H9 (cell line): ENCODE results near the gene CAND2. TPM values are rescaled to one million over a fixed set of nuclear protein-coding genes. Genes with fewer than 3 reads are reported as not detected.

Experiments used
- DNase-seq: peaks from one replicate; pipeline ENCODE4 v3.0.0-alpha.2; 2017
- H2AFZ ChIP-seq: one replicate; pipeline ENCODE4 v1.6.1; 2013; ENCODE audit warnings: mild to moderate bottlenecking, low read length, control low read depth, moderate library complexity
- H2AK5ac ChIP-seq: 2 replicates; pipeline ENCODE4 v1.6.1; 2013; ENCODE audit warnings: low read length, control low read depth, mixed read lengths; ENCODE audit not compliant: insufficient read length
- H2BK120ac ChIP-seq: one replicate; pipeline ENCODE4 v1.6.1; 2013; ENCODE audit warnings: low read depth, mild to moderate bottlenecking, low read length, control low read depth, inconsistent platforms; ENCODE audit not compliant: poor library complexity, severe bottlenecking
- H2BK12ac ChIP-seq: 2 replicates; pipeline ENCODE4 v1.6.1; 2013; ENCODE audit warnings: low read length, control low read depth, mixed read lengths, low read depth; ENCODE audit not compliant: insufficient read length
- H2BK15ac ChIP-seq: 2 replicates; pipeline ENCODE4 v1.6.1; 2013; ENCODE audit warnings: low read depth, low read length, control low read depth
- H2BK20ac ChIP-seq: one replicate; pipeline ENCODE4 v1.6.1; 2013; ENCODE audit warnings: low read depth, mild to moderate bottlenecking, low read length, control low read depth, inconsistent platforms; ENCODE audit not compliant: poor library complexity, severe bottlenecking
- H2BK5ac ChIP-seq: 2 replicates; pipeline ENCODE4 v1.6.1; 2013; ENCODE audit warnings: low read length, control low read depth, mixed read lengths; ENCODE audit not compliant: insufficient read length
- H3K14ac ChIP-seq: 2 replicates; pipeline ENCODE4 v1.6.1; 2013; ENCODE audit warnings: low read length, control low read depth; ENCODE audit not compliant: insufficient read depth
- H3K18ac ChIP-seq: 2 replicates; pipeline ENCODE4 v1.6.1; 2013; ENCODE audit warnings: low read depth, mild to moderate bottlenecking, mixed read lengths, low read length, control low read depth; ENCODE audit not compliant: insufficient read length
- H3K23ac ChIP-seq: 2 replicates; pipeline ENCODE4 v1.6.1; 2013; ENCODE audit warnings: low read length, control low read depth, mixed read lengths, low read depth; ENCODE audit not compliant: insufficient read length
- H3K23me2 ChIP-seq: 2 replicates; pipeline ENCODE4 v1.6.1; 2013; ENCODE audit warnings: low read depth, mild to moderate bottlenecking, mixed read lengths, low read length, control low read depth; ENCODE audit not compliant: insufficient read length, poor library complexity, severe bottlenecking
- H3K27ac ChIP-seq: 2 replicates; pipeline ENCODE4 v1.5.1; 2013; ENCODE audit warnings: low read length, control low read depth, mixed read lengths, low read depth; ENCODE audit not compliant: insufficient read length
- H3K27me3 ChIP-seq: 2 replicates; pipeline ENCODE4 v1.6.1; 2013; ENCODE audit warnings: low read length, control low read depth, inconsistent platforms; ENCODE audit not compliant: insufficient read depth
- H3K4ac ChIP-seq: 2 replicates; pipeline ENCODE4 v1.6.1; 2013; ENCODE audit warnings: low read depth, mild to moderate bottlenecking, control low read depth, inconsistent platforms, low read length, moderate library complexity
- H3K4me1 ChIP-seq: 2 replicates; pipeline ENCODE4 v1.6.1; 2013; ENCODE audit warnings: low read length, control low read depth, inconsistent platforms; ENCODE audit not compliant: insufficient read depth
- H3K4me2 ChIP-seq: 2 replicates; pipeline ENCODE4 v1.6.1; 2013; ENCODE audit warnings: low read length, control low read depth, mixed read lengths; ENCODE audit not compliant: insufficient read length, insufficient read depth
- H3K56ac ChIP-seq: 2 replicates; pipeline ENCODE4 v1.6.1; 2013; ENCODE audit warnings: low read depth, mild to moderate bottlenecking, mixed read lengths, low read length, control low read depth; ENCODE audit not compliant: insufficient read length
- H3K79me1 ChIP-seq: 2 replicates; pipeline ENCODE4 v1.6.1; 2013; ENCODE audit warnings: low read depth, mild to moderate bottlenecking, moderate library complexity, low read length, control low read depth, inconsistent platforms; ENCODE audit not compliant: insufficient read depth, poor library complexity, severe bottlenecking
- H3K79me2 ChIP-seq: 2 replicates; pipeline ENCODE4 v1.6.1; 2013; ENCODE audit warnings: low read length, control low read depth, inconsistent platforms; ENCODE audit not compliant: insufficient read depth
- H3K9ac ChIP-seq: 2 replicates; pipeline ENCODE4 v1.6.1; 2013; ENCODE audit warnings: low read length, control low read depth, mixed read lengths; ENCODE audit not compliant: insufficient read length; ENCODE audit errors: extremely low read depth
- H3K9me3 ChIP-seq: one replicate; pipeline ENCODE4 v1.6.1; 2013; ENCODE audit warnings: low read depth, low read length, inconsistent platforms; ENCODE audit not compliant: control insufficient read depth
- H3T11ph ChIP-seq: one replicate; pipeline ENCODE4 v1.6.1; 2013; ENCODE audit warnings: mild to moderate bottlenecking, low read length, control low read depth, inconsistent platforms
- H4K20me1 ChIP-seq: one replicate; pipeline ENCODE4 v1.6.1; 2013; ENCODE audit not compliant: control insufficient read depth, insufficient read length, insufficient read depth
- H4K5ac ChIP-seq: 2 replicates; pipeline ENCODE4 v1.6.1; 2013; ENCODE audit warnings: low read depth, mild to moderate bottlenecking, mixed read lengths, low read length, control low read depth; ENCODE audit not compliant: insufficient read length
- H4K8ac ChIP-seq: replicated peaks from 2 replicates; pipeline ENCODE4 v1.6.1; 2013; ENCODE audit warnings: low read length, control low read depth, mixed read lengths, low read depth; ENCODE audit not compliant: insufficient read length
- H4K91ac ChIP-seq: 2 replicates; pipeline ENCODE4 v1.6.1; 2013; ENCODE audit warnings: low read depth, mild to moderate bottlenecking, moderate library complexity, mixed read lengths, low read length, control low read depth; ENCODE audit not compliant: insufficient read length
- H3K27ac Mint-ChIP-seq, 3 experiments: 2 replicates in 2 of 3; 3 replicates in 1 of 3; pipeline ENCODE4 v1.8.0; 2020 to 2021; ENCODE audit warnings: mixed read lengths in 3 of 3, mild to moderate bottlenecking in 1 of 3, moderate library complexity in 1 of 3
- H3K27me3 Mint-ChIP-seq: 2 replicates; pipeline ENCODE4 v1.8.0; 2021; ENCODE audit warnings: low read depth, mild to moderate bottlenecking, moderate library complexity, mixed read lengths
- H3K36me3 Mint-ChIP-seq, 3 experiments: 2 replicates in 2 of 3; 3 replicates in 1 of 3; pipeline ENCODE4 v1.8.0; 2020 to 2021; ENCODE audit warnings: low read depth in 3 of 3, mixed read lengths in 3 of 3; ENCODE audit not compliant: insufficient read depth in 1 of 3
- H3K4me1 Mint-ChIP-seq, 2 experiments: 2 replicates each; pipeline ENCODE4 v1.8.0; 2020; ENCODE audit warnings: mixed read lengths in 2 of 2
- H3K4me3 Mint-ChIP-seq, 2 experiments: 2 replicates in 1 of 2; 3 replicates in 1 of 2; pipeline ENCODE4 v1.8.0; 2020 to 2021; ENCODE audit warnings: mild to moderate bottlenecking in 2 of 2, mixed read lengths in 2 of 2, moderate library complexity in 1 of 2
- H3K9me3 Mint-ChIP-seq, 2 experiments: 2 replicates in 1 of 2; 3 replicates in 1 of 2; pipeline ENCODE4 v1.8.0; 2020; ENCODE audit warnings: mild to moderate bottlenecking in 2 of 2, mixed read lengths in 2 of 2, moderate library complexity in 1 of 2
- CTCF ChIP-seq: fragments of 200-600 bp; sonication (generic); conservative IDR thresholded peaks from 3 replicates; pipeline ENCODE4 v1.8.0; 2021; ENCODE audit warnings: antibody characterized with exemption, mild to moderate bottlenecking
- WGBS: extraction: QIAGEN DNeasy Blood & Tissue Kit; methylation state at CpG from one replicate; pipeline ENCODE4 v1.1.7; 2013; ENCODE audit warnings: missing lambda C conversion rate, low lambda C conversion rate, mixed read lengths; ENCODE audit not compliant: insufficient read length; ENCODE audit errors: extremely low coverage; 5-methylcytosine and 5-hydroxymethylcytosine counted together
- total RNA-seq: library from RNA; stranded (reverse); gene quantifications from 2 replicates; pipeline ENCODE4 v1.2.1, GENCODE V29; 2021

Gene CAND2
- total RNA-seq, 1 experiment from 2014 or later = 10.7 TPM

GRCh38 chr3:12752809-12753208, 43.7 kb upstream of the CAND2 start:
- H3K14ac ChIP-seq = no peak overlapping the region
- H3K27ac ChIP-seq = no peak overlapping the region
- Mint-ChIP-seq H3K4me3 (no peak overlapping the region), H3K4me1 (no peaks in the 10 kb centered on the region), H3K27ac (no peak overlapping the region), H3K27me3 (no peaks in the 10 kb centered on the region), H3K9me3 (no peaks in the 10 kb centered on the region), H3K36me3 (no peaks in the 10 kb centered on the region)
- no peak overlapping the region for H3K4me2 ChIP-seq
- H2BK20ac ChIP-seq = no peak overlapping the region
- no peak overlapping the region for H2BK12ac ChIP-seq
- no peak overlapping the region for H2AK5ac ChIP-seq
- H3K4ac ChIP-seq = no peak overlapping the region
- no CpG with 5 or more reads among the region's 2 CpGs for WGBS
- no peak overlapping the region for H2BK120ac ChIP-seq
- H2BK5ac ChIP-seq = no peak overlapping the region
- no peaks in the 10 kb centered on the region for H3K4me1 ChIP-seq
- DNase-seq = no peak
- H3K79me2 ChIP-seq = no peaks in the 10 kb centered on the region
- no peak overlapping the region for H4K5ac ChIP-seq
- no peak overlapping the region for H4K8ac ChIP-seq
- no peaks in the 10 kb centered on the region for H4K20me1 ChIP-seq
- no peak overlapping the region for H3K18ac ChIP-seq
- no peak for TF ChIP-seq CTCF
- no peak overlapping the region for H2BK15ac ChIP-seq
- no peaks in the 10 kb centered on the region for H3K23me2 ChIP-seq
- no peaks in the 10 kb centered on the region for H3K27me3 ChIP-seq
- H3T11ph ChIP-seq = no peak overlapping the region
- H3K56ac ChIP-seq = no peak overlapping the region
- H3K9ac ChIP-seq = no peak overlapping the region
- no peak overlapping the region for H3K23ac ChIP-seq
- no peaks in the 10 kb centered on the region for H3K9me3 ChIP-seq
- H3K79me1 ChIP-seq = no peaks in the 10 kb centered on the region
- H2AFZ ChIP-seq = no peak overlapping the region
- H4K91ac ChIP-seq = no peak overlapping the region
